Aorta (tissue), 5 donors: ENCODE data around the gene MRPS18B. TPM values are rescaled to one million over a fixed set of nuclear protein-coding genes. Genes with fewer than 3 reads are reported as not detected.
A peak's percentile ranks its signal among the peaks of the same experiment; 100 is the strongest.

Experiments used
- ATAC-seq: fragments of 200-7000 bp; cut with Tn5 transposase; one replicate; pipeline ENCODE4 v1.9.1; 2022; ENCODE audit warnings: moderate library complexity; ENCODE audit not compliant: low FRiP score
- DNase-seq, 2 donors: peaks; one replicate each; pipeline ENCODE4 v3.0.0-alpha.2; 2020
- H3K27ac ChIP-seq, 2 donors: one replicate each; pipeline ENCODE4 v1.5.1; 2013; ENCODE audit warnings: low read length in 2 of 2, mild to moderate bottlenecking in 2 of 2, moderate library complexity in 2 of 2, control low read depth in 1 of 2, inconsistent platforms in 1 of 2, low read depth in 1 of 2
- H3K27me3 ChIP-seq, 2 donors: one replicate each; pipeline ENCODE4 v1.6.1; 2013; ENCODE audit warnings: control low read depth in 1 of 2, low read length in 1 of 2, mild to moderate bottlenecking in 1 of 2, moderate library complexity in 1 of 2; ENCODE audit not compliant: insufficient read depth in 2 of 2, control insufficient read depth in 1 of 2
- H3K36me3 ChIP-seq, 2 donors: one replicate each; pipeline ENCODE4 v1.6.1; 2013; ENCODE audit warnings: control low read depth in 1 of 2, low read length in 1 of 2, mild to moderate bottlenecking in 1 of 2; ENCODE audit not compliant: insufficient read depth in 2 of 2, control insufficient read depth in 1 of 2
- H3K4me1 ChIP-seq, 2 donors: one replicate each; pipeline ENCODE4 v1.6.1; 2013; ENCODE audit warnings: low read length in 2 of 2, control low read depth in 1 of 2, mild to moderate bottlenecking in 1 of 2, moderate library complexity in 1 of 2; ENCODE audit not compliant: insufficient read depth in 2 of 2, control insufficient read depth in 1 of 2
- H3K4me3 ChIP-seq, 2 donors: one replicate each; pipeline ENCODE4 v1.5.1; 2013; ENCODE audit warnings: low read length in 2 of 2, control low read depth in 1 of 2, mild to moderate bottlenecking in 1 of 2
- H3K9me3 ChIP-seq: one replicate; pipeline ENCODE4 v1.6.1; 2013; ENCODE audit warnings: mild to moderate bottlenecking, low read length; ENCODE audit not compliant: control insufficient read depth
- WGBS, 2 donors: extraction: QIAGEN DNeasy Blood & Tissue Kit; methylation state at CpG; one replicate each; pipeline ENCODE4 v1.1.7; 2013; 5-methylcytosine and 5-hydroxymethylcytosine counted together
- intact Hi-C, 2 donors: fragments of 100-400 bp; cut with DNase I; formaldehyde crosslinking; loops; one replicate each; pipeline versions ENCODE4 v1.14.2 to v1.15.0; 2022
- polyA plus RNA-seq, 2 donors: library from polyadenylated mRNA; stranded (reverse); fragments of 200-250 nt; gene quantifications; one replicate each; pipeline ENCODE4 v1.2.3, GENCODE V29; 2013
- total RNA-seq, 2 donors: library from RNA; stranded (reverse); fragmentation: NEBNext Ultra II Directional; extraction: Animal tissue kit (Norgen Biotek cat#: 25700); gene quantifications; one replicate each; pipeline ENCODE4 v1.2.1, GENCODE V29; 2021
- donor health status: healthy with polysubstance abuse.
- donor health status: Bipolar disorder and iron deficiency.
- donor health status: DM: no; HTN: no; CAD: no.
- donor health status: DM: no; HTN: no; CAD: no.
- donor health status: DM: yes; HTN: yes; CAD: no.

The MRPS18B gene
- total and polyA plus RNA-seq, 4 donors, result 26.6 to 45.6 (median 34.0) TPM

DNA sequence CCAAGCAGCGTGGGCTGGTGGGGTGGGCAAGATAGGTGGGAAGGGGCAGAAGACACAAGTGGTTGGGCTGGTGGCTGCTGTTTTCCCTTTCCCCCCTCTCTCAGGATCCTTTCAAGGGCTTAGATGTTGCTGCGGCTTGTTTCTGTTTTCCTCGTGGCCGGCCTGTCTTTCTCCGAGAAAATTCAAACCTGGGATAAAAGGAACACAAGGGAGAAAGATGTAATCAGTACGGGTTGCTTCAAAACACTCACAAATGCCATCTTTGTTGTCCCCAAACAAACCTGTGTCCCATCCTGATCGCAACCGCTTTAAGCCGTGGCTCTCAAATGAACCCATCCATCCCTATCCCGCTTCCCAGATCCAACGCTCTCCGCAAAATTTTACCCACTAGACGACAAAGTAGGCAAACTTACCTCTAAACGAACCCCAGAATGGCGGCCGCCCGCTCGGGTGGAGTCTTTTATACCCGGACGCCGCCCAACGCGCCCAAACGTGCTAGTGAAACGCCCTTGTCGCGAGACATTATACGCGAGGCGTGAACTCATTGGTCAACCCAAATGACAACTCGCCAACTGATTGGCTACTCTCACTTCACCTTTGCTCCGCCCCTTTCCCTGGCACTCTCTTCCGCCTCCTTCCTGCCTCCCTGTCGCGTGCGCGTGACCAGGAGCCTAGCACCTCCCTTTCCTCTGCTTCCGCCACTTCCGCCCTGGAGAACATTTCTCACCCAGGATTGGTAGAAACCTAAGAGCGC lies 652 bp upstream of the MRPS18B start, which contains the start of gene PPP1R10:
Gene PPP1R10, minus strand, starts transcription at position 433 of the 754 bp plus-strand sequence. CDS start 7,299 bp downstream, outside the sequence.
- DNase-seq (peak; percentile 98 to 100), ATAC-seq (peak; percentile 96)
- Histone ChIP-seq H3K4me1 (peaks cover 0 to 3% of the 10 kb centered on the region in 2 donors), H3K36me3 (peaks cover 0 to 3% of the 10 kb centered on the region in 2 donors), H3K27me3 (peaks cover 0 to 2% of the 10 kb centered on the region in 2 donors), H3K27ac (peak within 1 kb of the TSS; percentile 91 to 95), H3K4me3 (peak within 1 kb of the TSS; percentile 97 to 100), H3K9me3 (no peaks in the 10 kb centered on the region)
- intact Hi-C loops, result loop anchor here (2.0 to 5.0 kb wide), 5 partner anchors 55 to 125 kb away; partner anchors contain the start of genes DHX16 (in 1 of the 2), FLOT1 (in 1 of the 2), GNL1 (in 1 of the 2) and IER3 (in 1 of the 2)
- whole genome bisulfite sequencing, 2 donors, result 0% methylated on average over 40 of the region's 40 CpGs

DNA sequence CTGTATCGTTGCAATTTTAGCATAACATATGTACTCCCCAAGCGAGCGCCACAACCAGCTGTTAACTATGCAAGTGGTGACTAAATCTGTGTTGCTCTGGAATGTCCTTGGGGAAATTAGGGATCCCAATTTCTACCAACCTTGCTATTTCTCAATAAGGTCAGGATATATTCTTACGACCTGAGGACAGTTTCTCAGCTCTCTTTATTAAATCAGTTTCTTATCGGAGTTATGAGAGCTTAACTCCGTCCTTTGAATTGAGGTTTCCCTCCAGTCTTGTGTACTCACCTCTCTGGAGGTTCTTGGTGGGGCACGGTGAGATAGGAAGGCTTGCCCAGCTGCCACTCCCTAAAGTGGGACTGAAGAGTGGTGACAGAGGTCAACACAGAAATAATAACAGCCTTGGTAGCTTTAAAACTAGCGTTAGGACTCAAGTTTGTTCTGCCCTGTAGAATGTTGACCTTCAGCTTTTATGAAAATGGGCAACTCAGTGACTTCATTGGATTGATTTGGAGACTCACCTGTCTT lies 694 bp downstream of the MRPS18B start:
- Histone ChIP-seq H3K36me3 (peaks cover 0 to 3% of the 10 kb centered on the region in 2 donors), H3K4me3 (peak overlapping the region; percentile 62 to 81), H3K27ac (peak overlapping the region in 1 of 2 donors; percentile 95), H3K27me3 (peaks cover 0 to 2% of the 10 kb centered on the region in 2 donors), H3K9me3 (no peaks in the 10 kb centered on the region), H3K4me1 (no peaks in the 10 kb centered on the region)
- peak in 1 of 2 donors; percentile 12 for DNase-seq
- intact Hi-C loops, result loop anchor here (5.0 kb wide), 3 partner anchors 54 to 124 kb away; partner anchors contain the start of genes DHX16 (in 1 of the 2), FLOT1 (in 1 of the 2), GNL1 (in 1 of the 2) and IER3 (in 1 of the 2)
- no peak for ATAC-seq
- 14 to 18% methylated on average over 8 of the region's 8 CpGs for whole genome bisulfite sequencing, 2 donors

GRCh38 chr6:30619561-30619960 lies 1.9 kb downstream of the MRPS18B start:
- DNase-seq (no peak), ATAC-seq (no peak)
- Histone ChIP-seq H3K4me3 (no peak overlapping the region), H3K27me3 (peaks cover 0 to 2% of the 10 kb centered on the region in 2 donors), H3K27ac (no peak overlapping the region), H3K36me3 (peaks cover 0 to 3% of the 10 kb centered on the region in 2 donors), H3K9me3 (no peaks in the 10 kb centered on the region), H3K4me1 (no peaks in the 10 kb centered on the region)
- intact Hi-C loops, result loop anchor here (5.0 kb wide), 3 partner anchors 53 to 123 kb away; partner anchors contain the start of genes DHX16 (in 1 of the 2), FLOT1 (in 1 of the 2), GNL1 (in 1 of the 2) and IER3 (in 1 of the 2)
- 93 to 94% methylated on average over 11 of the region's 11 CpGs for WGBS, 2 donors

- Histone ChIP-seq H3K27me3 (no peaks in the 10 kb centered on the region), H3K9me3 (no peaks in the 10 kb centered on the region), H3K27ac (no peak overlapping the region), H3K4me1 (no peaks in the 10 kb centered on the region), H3K4me3 (no peak overlapping the region), H3K36me3 (no peaks in the 10 kb centered on the region)
- no peak for DNase-seq
- WGBS, 2 donors, result 95% methylated on average over 8 of the region's 8 CpGs
- ATAC-seq, result no peak
- intact Hi-C loops, result loop anchor here in 1 of 2 donors (5.0 kb wide), 1 partner anchor 47 kb away; the partner anchor contains the start of gene DHX16
Measured at GRCh38 chr6:30625511-30625910, 7.9 kb downstream of the MRPS18B start.

- H3K27ac ChIP-seq, result peak within 1 kb of the TSS; percentile 16 to 95
- peak within 1 kb of the TSS; percentile 22 to 52 for H3K4me3 ChIP-seq
- peak; percentile 94 for ATAC-seq
- H3K9me3 ChIP-seq, result no peaks in the 10 kb centered on the region
- H3K36me3 ChIP-seq, result no peaks in the 10 kb centered on the region
- 3 to 4% methylated on average over 31 to 36 of the region's 36 CpGs for WGBS, 2 donors
- no peaks in the 10 kb centered on the region for H3K27me3 ChIP-seq
- H3K4me1 ChIP-seq, result no peaks in the 10 kb centered on the region
- peak; percentile 92 to 97 for DNase-seq
- intact Hi-C loops, result loop anchor here in 1 of 2 donors (5.0 kb wide), 1 partner anchor 46 kb away; the partner anchor contains the start of gene DHX16
Measured at GRCh38 chr6:30626484-30627366, 9.1 kb downstream of the MRPS18B start, which contains the start of gene ATAT1. Gene ATAT1 (plus strand): TSS chr6:30626874.

DNA sequence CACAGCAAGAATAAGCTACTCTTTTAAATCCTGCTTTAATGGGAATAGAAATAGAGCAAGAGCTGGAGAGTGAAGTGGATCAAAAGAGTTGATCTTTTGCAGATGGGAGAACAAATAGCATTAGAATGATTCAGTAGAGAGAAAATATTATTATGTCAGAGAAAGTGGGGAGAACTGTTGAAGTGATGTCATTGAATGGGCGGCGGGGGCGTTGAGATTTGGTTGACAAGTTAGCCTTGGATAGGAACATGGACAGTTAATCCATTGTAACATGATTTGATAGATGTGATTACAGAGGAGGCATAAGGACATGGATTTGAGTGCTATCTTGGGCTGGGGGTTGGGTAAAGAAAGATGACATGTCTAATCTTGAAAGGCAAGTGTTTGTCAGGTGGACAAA lies 18.2 kb downstream of the MRPS18B start:
- intact Hi-C loops, result no loop called here
- 95 to 96% methylated on average over 3 of the region's 3 CpGs for WGBS, 2 donors
- DNase-seq, result no peak
- H3K4me1 ChIP-seq, result no peaks in the 10 kb centered on the region
- no peak overlapping the region for H3K4me3 ChIP-seq
- ATAC-seq, result no peak
- peaks cover 2 to 5% of the 10 kb centered on the region in 2 donors for H3K36me3 ChIP-seq
- H3K27me3 ChIP-seq, result no peaks in the 10 kb centered on the region
- no peaks in the 10 kb centered on the region for H3K9me3 ChIP-seq
- no peak overlapping the region for H3K27ac ChIP-seq

DNA sequence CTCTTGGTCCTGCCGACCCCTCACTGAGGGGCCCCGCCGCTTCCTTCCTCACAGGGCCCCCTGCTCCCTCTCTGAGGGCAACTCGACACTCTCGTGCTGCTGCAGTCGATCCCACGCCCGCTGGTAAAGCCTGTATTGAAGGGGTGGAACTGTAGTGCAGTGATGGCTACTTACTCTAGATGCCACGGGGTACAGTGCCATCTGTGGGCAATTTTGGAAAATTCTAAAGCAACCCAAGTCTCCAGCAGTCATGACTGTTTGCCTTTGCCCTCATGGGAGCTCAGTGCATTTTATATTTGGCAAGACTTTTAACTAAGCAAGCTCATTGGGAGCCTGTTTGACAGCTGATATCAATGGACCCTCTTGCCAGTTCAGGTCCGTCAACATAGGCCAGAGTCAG lies 22.8 kb downstream of the MRPS18B start:
- no peak overlapping the region for H3K4me3 ChIP-seq
- peaks cover 0 to 2% of the 10 kb centered on the region in 2 donors for H3K36me3 ChIP-seq

GRCh38 chr6:30641048-30641447 lies 23.4 kb downstream of the MRPS18B start:
- Histone ChIP-seq H3K27ac (no peak overlapping the region), H3K9me3 (no peaks in the 10 kb centered on the region), H3K36me3 (peaks cover 0 to 2% of the 10 kb centered on the region in 2 donors), H3K4me3 (no peak overlapping the region), H3K4me1 (no peaks in the 10 kb centered on the region), H3K27me3 (no peaks in the 10 kb centered on the region)
- ATAC-seq, result no peak
- 91 to 94% methylated on average over 1 of the region's 1 CpG for WGBS, 2 donors
- DNase-seq, result no peak
- intact Hi-C loops, result no loop called here

More for the DNA sequence above, 22.8 kb downstream of the MRPS18B start:
- no peak for DNase-seq
- ATAC-seq, result no peak
- no peak overlapping the region for H3K27ac ChIP-seq
- no peaks in the 10 kb centered on the region for H3K4me1 ChIP-seq
- WGBS, 2 donors, result 65 to 71% methylated on average over 10 of the region's 10 CpGs
- H3K27me3 ChIP-seq, result no peaks in the 10 kb centered on the region
- H3K9me3 ChIP-seq, result no peaks in the 10 kb centered on the region
- intact Hi-C loops, result no loop called here
